ENCODE data around the gene FMC1.
A peak's percentile ranks its signal among the peaks of the same experiment; 100 is the strongest.

Gene FMC1

DNA sequence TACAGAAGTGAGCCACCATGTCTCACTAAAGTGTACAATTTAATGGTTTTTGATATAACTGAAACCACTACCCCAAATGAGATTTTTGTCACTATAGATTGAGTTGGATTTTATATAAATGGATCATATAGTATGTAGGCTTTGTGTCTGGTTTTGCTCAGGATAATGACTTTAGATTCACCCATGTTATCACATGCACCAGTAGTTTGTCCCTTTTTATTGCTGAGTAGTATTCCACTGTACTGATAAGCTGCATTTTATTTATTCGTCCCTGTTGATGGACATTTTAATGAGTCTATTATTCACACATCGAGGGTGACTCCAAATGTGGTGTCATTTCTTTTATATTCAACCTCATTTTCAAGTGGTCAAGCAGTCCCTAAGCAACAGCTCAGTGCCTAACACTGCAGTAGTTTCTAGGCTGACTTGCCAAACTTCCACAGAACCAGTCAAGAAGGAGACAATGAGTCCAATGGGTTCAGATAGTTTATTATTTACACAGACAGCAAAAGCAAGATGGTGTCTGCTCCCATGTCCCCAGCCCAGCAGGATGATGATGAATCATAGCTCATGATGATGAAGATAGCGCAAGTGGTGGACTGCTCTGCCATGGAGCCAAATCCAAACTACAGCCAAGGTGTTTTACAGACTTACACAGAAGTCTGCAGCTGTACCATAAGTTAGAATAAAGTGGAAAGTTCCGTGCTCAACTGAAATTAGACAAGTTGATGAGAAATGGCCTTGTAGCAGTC lies 6.6 kb upstream of the FMC1 start:
- no CpG with 5 or more reads among the region's 4 CpGs for WGBS (ENCODE audit: extremely low coverage, insufficient coverage, low lambda C conversion rate)
- H3K4me3 ChIP-seq (ENCODE audit: low read length): no peak overlapping the region
- no peak overlapping the region for H3K18ac ChIP-seq (ENCODE audit: low read length)
- no peak overlapping the region for H2BK15ac ChIP-seq (replicated peaks; ENCODE audit: low read depth)
- H4K8ac ChIP-seq (ENCODE audit: low read depth, low read length): no peak overlapping the region
- H4K5ac ChIP-seq (ENCODE audit: low read length): no peak overlapping the region
- H3K4ac ChIP-seq (ENCODE audit: low read depth, low read length): no peak overlapping the region
- no peak overlapping the region for H3K23ac ChIP-seq (ENCODE audit: low read length)
- H3K79me2 ChIP-seq (ENCODE audit: control insufficient read depth, insufficient read depth, low read length): no peaks in the 10 kb centered on the region
- no peak for DNase-seq
- H3K27me3 ChIP-seq (ENCODE audit: insufficient read depth, low read length, poor library complexity): no peaks in the 10 kb centered on the region
- H3K56ac ChIP-seq (ENCODE audit: low read length): no peak overlapping the region
- H2BK5ac ChIP-seq (ENCODE audit: low read length): no peak overlapping the region
- H3K9ac ChIP-seq (ENCODE audit: low read length): no peak overlapping the region
- no peaks in the 10 kb centered on the region for H3K4me1 ChIP-seq (ENCODE audit: control insufficient read depth, low read depth, low read length)
- no peaks in the 10 kb centered on the region for H3K79me1 ChIP-seq (ENCODE audit: low read length)
- no peaks in the 10 kb centered on the region for H3K36me3 ChIP-seq (ENCODE audit: control insufficient read depth, insufficient read depth, low read length)
- H3K27ac ChIP-seq (ENCODE audit: low read depth, low read length): no peak overlapping the region
- no peak overlapping the region for H2AK5ac ChIP-seq (ENCODE audit: low read length)
- no peak overlapping the region for H3K4me2 ChIP-seq (ENCODE audit: low read length)
- H2BK120ac ChIP-seq (ENCODE audit: low read depth, low read length): no peak overlapping the region

DNA sequence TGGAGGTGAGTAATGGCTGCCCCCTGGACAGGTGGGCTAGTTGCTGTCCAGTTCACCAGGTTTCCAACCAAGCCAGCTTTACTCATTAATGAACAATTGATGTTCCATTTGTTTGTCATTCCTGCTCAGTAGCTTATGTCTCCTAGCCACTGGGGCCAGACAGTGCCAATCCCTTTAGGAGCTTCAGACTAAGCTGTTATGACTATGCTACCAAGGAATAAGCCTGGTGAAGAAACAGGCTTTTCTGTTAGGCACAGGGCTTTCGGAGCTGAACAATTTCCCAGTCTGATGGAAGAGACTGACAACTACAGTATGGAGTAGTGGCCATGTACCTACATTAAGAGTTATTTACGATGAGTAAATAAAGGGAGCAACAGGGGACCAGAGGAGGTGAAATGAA lies 2.1 kb upstream of the FMC1 start:
- Histone ChIP-seq H2BK5ac (ENCODE audit: low read length) (no peak overlapping the region), H3K56ac (ENCODE audit: low read length) (no peak overlapping the region), H2BK120ac (ENCODE audit: low read depth, low read length) (no peak overlapping the region), H3K27me3 (ENCODE audit: insufficient read depth, low read length, poor library complexity) (no peaks in the 10 kb centered on the region), H3K4me1 (ENCODE audit: control insufficient read depth, low read depth, low read length) (peaks cover 2% of the 10 kb centered on the region), H3K79me1 (ENCODE audit: low read length) (peaks cover 2% of the 10 kb centered on the region), H4K5ac (ENCODE audit: low read length) (no peak overlapping the region), H2BK15ac (replicated peaks; ENCODE audit: low read depth) (no peak overlapping the region), H2AK5ac (ENCODE audit: low read length) (no peak overlapping the region), H3K36me3 (ENCODE audit: control insufficient read depth, insufficient read depth, low read length) (no peaks in the 10 kb centered on the region), H3K4me3 (ENCODE audit: low read length) (no peak overlapping the region), H3K23ac (ENCODE audit: low read length) (no peak overlapping the region), H3K27ac (ENCODE audit: low read depth, low read length) (no peak overlapping the region), H3K18ac (ENCODE audit: low read length) (no peak overlapping the region), H3K79me2 (ENCODE audit: control insufficient read depth, insufficient read depth, low read length) (peaks cover 2% of the 10 kb centered on the region), H3K9ac (ENCODE audit: low read length) (no peak overlapping the region), H3K4ac (ENCODE audit: low read depth, low read length) (no peak overlapping the region), H4K8ac (ENCODE audit: low read depth, low read length) (no peak overlapping the region), H3K4me2 (ENCODE audit: low read length) (no peak overlapping the region)
- no peak for DNase-seq
- WGBS (ENCODE audit: extremely low coverage, insufficient coverage, low lambda C conversion rate): no CpG with 5 or more reads among the region's 2 CpGs

DNA sequence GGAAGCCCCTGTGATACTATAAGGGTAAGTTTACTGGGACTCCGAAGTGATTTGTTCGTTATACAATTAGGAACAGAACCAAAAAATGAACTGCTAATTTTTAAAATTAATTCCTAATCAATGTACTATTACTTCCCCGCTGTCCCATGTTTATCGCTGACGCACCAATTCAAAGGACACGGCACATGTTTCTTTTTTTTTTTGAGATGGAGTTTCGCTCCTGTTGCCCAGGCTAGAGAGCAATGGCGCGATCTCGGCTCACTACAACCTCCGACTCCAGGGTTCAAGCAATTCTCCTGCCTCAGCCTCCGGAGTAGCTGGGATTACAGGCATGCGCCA lies 1.5 kb upstream of the FMC1 start:
- peaks cover 2% of the 10 kb centered on the region for H3K4me1 ChIP-seq (ENCODE audit: control insufficient read depth, low read depth, low read length)
- no peak overlapping the region for H3K4ac ChIP-seq (ENCODE audit: low read depth, low read length)
- no peak for DNase-seq
- no peaks in the 10 kb centered on the region for H3K36me3 ChIP-seq (ENCODE audit: control insufficient read depth, insufficient read depth, low read length)
- no peaks in the 10 kb centered on the region for H3K27me3 ChIP-seq (ENCODE audit: insufficient read depth, low read length, poor library complexity)
- H2AK5ac ChIP-seq (ENCODE audit: low read length): no peak overlapping the region
- no peak overlapping the region for H2BK120ac ChIP-seq (ENCODE audit: low read depth, low read length)
- H2BK15ac ChIP-seq (replicated peaks; ENCODE audit: low read depth): no peak overlapping the region
- no peak overlapping the region for H3K9ac ChIP-seq (ENCODE audit: low read length)
- WGBS (ENCODE audit: extremely low coverage, insufficient coverage, low lambda C conversion rate): no CpG with 5 or more reads among the region's 13 CpGs
- H4K8ac ChIP-seq (ENCODE audit: low read depth, low read length): no peak overlapping the region
- peaks cover 2% of the 10 kb centered on the region for H3K79me1 ChIP-seq (ENCODE audit: low read length)
- no peak overlapping the region for H3K56ac ChIP-seq (ENCODE audit: low read length)
- H3K79me2 ChIP-seq (ENCODE audit: control insufficient read depth, insufficient read depth, low read length): peaks cover 2% of the 10 kb centered on the region
- no peak overlapping the region for H3K18ac ChIP-seq (ENCODE audit: low read length)
- H3K27ac ChIP-seq (ENCODE audit: low read depth, low read length): no peak overlapping the region
- H3K23ac ChIP-seq (ENCODE audit: low read length): no peak overlapping the region
- H3K4me2 ChIP-seq (ENCODE audit: low read length): no peak overlapping the region
- no peak overlapping the region for H2BK5ac ChIP-seq (ENCODE audit: low read length)
- H4K5ac ChIP-seq (ENCODE audit: low read length): no peak overlapping the region
- H3K4me3 ChIP-seq (ENCODE audit: low read length): no peak overlapping the region

DNA sequence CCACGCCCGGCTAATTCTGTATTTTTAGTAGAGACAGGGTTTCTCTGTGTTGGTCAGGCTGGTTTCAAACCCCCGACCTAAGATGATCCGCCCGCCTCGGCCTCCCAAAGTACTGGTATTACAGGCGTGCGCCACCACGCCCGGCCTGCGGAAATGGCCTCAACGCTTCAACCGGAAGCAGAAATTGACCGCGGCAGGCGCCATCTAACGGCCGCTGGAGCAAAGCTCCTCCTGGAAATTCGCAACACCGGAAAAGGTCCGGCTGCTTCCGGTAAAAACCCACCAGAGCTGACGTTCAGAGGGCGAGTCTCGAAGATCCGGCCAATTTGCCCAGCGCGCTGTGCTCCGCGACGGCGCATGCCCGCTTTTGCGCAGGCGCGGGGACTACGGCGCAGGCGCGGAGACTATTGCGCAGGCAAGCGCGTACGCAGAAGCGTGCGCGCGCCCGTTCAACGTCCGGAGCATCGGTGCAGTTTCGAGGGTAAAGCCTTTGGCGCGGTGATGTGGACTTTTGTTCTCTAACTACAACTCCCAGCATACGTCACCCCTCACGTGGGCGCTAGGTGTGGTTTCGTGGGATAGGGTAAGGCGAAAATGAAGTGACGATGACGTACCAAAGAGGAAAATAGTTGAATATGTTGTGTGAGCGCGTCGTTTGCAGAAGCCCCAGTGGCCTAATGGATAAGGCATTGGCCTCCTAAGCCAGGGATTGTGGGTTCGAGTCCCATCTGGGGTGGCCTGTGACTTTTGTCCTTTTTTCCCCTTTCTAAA lies 915 bp upstream of the FMC1 start:
- Histone ChIP-seq H3K36me3 (ENCODE audit: control insufficient read depth, insufficient read depth, low read length) (no peaks in the 10 kb centered on the region), H4K5ac (ENCODE audit: low read length) (peak overlapping the region; percentile 99), H2AK5ac (ENCODE audit: low read length) (no peak overlapping the region), H2BK15ac (replicated peaks; ENCODE audit: low read depth) (no peak overlapping the region), H2BK5ac (ENCODE audit: low read length) (no peak overlapping the region), H3K79me1 (ENCODE audit: low read length) (peaks cover 2% of the 10 kb centered on the region), H3K56ac (ENCODE audit: low read length) (peak overlapping the region; percentile 96), H2BK120ac (ENCODE audit: low read depth, low read length) (no peak overlapping the region), H3K79me2 (ENCODE audit: control insufficient read depth, insufficient read depth, low read length) (peaks cover 2% of the 10 kb centered on the region), H3K4me1 (ENCODE audit: control insufficient read depth, low read depth, low read length) (peaks cover 2% of the 10 kb centered on the region), H3K4me3 (ENCODE audit: low read length) (peak overlapping the region; percentile 47), H3K4me2 (ENCODE audit: low read length) (peak overlapping the region; percentile 98), H3K9ac (ENCODE audit: low read length) (peak overlapping the region; percentile 84), H3K18ac (ENCODE audit: low read length) (peak overlapping the region; percentile 62), H4K8ac (ENCODE audit: low read depth, low read length) (no peak overlapping the region), H3K23ac (ENCODE audit: low read length) (no peak overlapping the region), H3K4ac (ENCODE audit: low read depth, low read length) (no peak overlapping the region), H3K27ac (ENCODE audit: low read depth, low read length) (peak overlapping the region; percentile 93), H3K27me3 (ENCODE audit: insufficient read depth, low read length, poor library complexity) (no peaks in the 10 kb centered on the region)
- WGBS (ENCODE audit: extremely low coverage, insufficient coverage, low lambda C conversion rate): no CpG with 5 or more reads among the region's 66 CpGs
- DNase-seq: peak; percentile 99

DNA sequence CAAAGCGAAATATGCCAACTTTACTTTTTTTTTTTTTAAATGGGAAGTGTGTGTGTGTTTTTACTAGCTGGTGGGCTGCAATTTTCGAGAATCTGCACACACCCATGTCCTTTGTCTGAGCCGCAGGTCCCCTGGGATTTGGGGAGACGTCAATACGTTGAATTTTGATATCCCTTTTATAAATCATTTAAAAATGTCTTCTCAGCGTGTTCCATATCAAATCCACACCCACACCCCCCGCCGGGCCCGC lies 404 bp upstream of the FMC1 start:
- Histone ChIP-seq H3K4me2 (ENCODE audit: low read length) (peak overlapping the region; percentile 98), H3K4me1 (ENCODE audit: control insufficient read depth, low read depth, low read length) (peaks cover 2% of the 10 kb centered on the region), H4K8ac (ENCODE audit: low read depth, low read length) (no peak overlapping the region), H2BK120ac (ENCODE audit: low read depth, low read length) (no peak overlapping the region), H2BK5ac (ENCODE audit: low read length) (peak overlapping the region; percentile 65), H4K5ac (ENCODE audit: low read length) (peak overlapping the region; percentile 99), H3K9ac (ENCODE audit: low read length) (peak overlapping the region; percentile 84), H3K23ac (ENCODE audit: low read length) (no peak overlapping the region), H2BK15ac (replicated peaks; ENCODE audit: low read depth) (no peak overlapping the region), H3K79me2 (ENCODE audit: control insufficient read depth, insufficient read depth, low read length) (peaks cover 2% of the 10 kb centered on the region), H2AK5ac (ENCODE audit: low read length) (no peak overlapping the region), H3K27ac (ENCODE audit: low read depth, low read length) (peak overlapping the region; percentile 93), H3K4me3 (ENCODE audit: low read length) (peak overlapping the region; percentile 47), H3K56ac (ENCODE audit: low read length) (peak overlapping the region; percentile 96), H3K18ac (ENCODE audit: low read length) (peak overlapping the region; percentile 62), H3K4ac (ENCODE audit: low read depth, low read length) (no peak overlapping the region), H3K36me3 (ENCODE audit: control insufficient read depth, insufficient read depth, low read length) (no peaks in the 10 kb centered on the region), H3K79me1 (ENCODE audit: low read length) (peaks cover 2% of the 10 kb centered on the region), H3K27me3 (ENCODE audit: insufficient read depth, low read length, poor library complexity) (no peaks in the 10 kb centered on the region)
- no CpG with 5 or more reads among the region's 9 CpGs for WGBS (ENCODE audit: extremely low coverage, insufficient coverage, low lambda C conversion rate)
- no peak for DNase-seq

Measured in mesendoderm (in vitro differentiated cells).